GM19468 (cell line): ENCODE measurements around the gene MAP1A.

ENCODE experiments used
- ATAC-seq: cut with Tn5 transposase; IDR thresholded peaks from one replicate; pipeline ENCODE4 v1.9.1; 2021; ENCODE audit warnings: mild to moderate bottlenecking, moderate library complexity, moderate number of reproducible peaks; ENCODE audit not compliant: unreplicated experiment; ENCODE audit errors: extremely low read depth

The MAP1A gene

GRCh38 chr15:43517354-43518196 is at the start of gene MAP1A:
MAP1A (plus strand) TSS chr15:43517608; CDS start chr15:43521474, 3,866 bp downstream.
- ATAC-seq = no peak

GRCh38 chr15:43469867-43470266 is 47.5 kb upstream of the MAP1A start:
- ATAC-seq = no peak

- ATAC-seq = no peak
Measured at GRCh38 chr15:43471975-43472374, 45.4 kb upstream of the MAP1A start.

- no peak for ATAC-seq
Measured at GRCh38 chr15:43473885-43474284, 43.5 kb upstream of the MAP1A start.

GRCh38 chr15:43483297-43484128 is 33.9 kb upstream of the MAP1A start:
- ATAC-seq = no peak

GRCh38 chr15:43484455-43484854 is 33.0 kb upstream of the MAP1A start:
- no peak for ATAC-seq

- no peak for ATAC-seq
Measured at GRCh38 chr15:43487271-43487895, 30.0 kb upstream of the MAP1A start.

GRCh38 chr15:43488790-43489189 is 28.6 kb upstream of the MAP1A start:
- ATAC-seq = no peak

GRCh38 chr15:43489191-43489590 is 28.2 kb upstream of the MAP1A start:
- ATAC-seq = no peak

GRCh38 chr15:43492266-43492665 is 25.1 kb upstream of the MAP1A start:
- ATAC-seq = no peak

- peak; percentile 67 for ATAC-seq
Measured at GRCh38 chr15:43492673-43493601, 24.5 kb upstream of the MAP1A start, which contains the start of gene TP53BP1. TP53BP1 (minus strand) TSS chr15:43493156; CDS start chr15:43493043, 113 bp downstream.

- ATAC-seq = no peak
Measured at GRCh38 chr15:43493703-43494472, 23.5 kb upstream of the MAP1A start.

GRCh38 chr15:43498990-43499389 is 18.4 kb upstream of the MAP1A start:
- no peak for ATAC-seq

- no peak for ATAC-seq
Measured at GRCh38 chr15:43499635-43500034, 17.8 kb upstream of the MAP1A start.

- no peak for ATAC-seq
Measured at GRCh38 chr15:43505738-43506137, 11.7 kb upstream of the MAP1A start.

GRCh38 chr15:43508421-43508820 is 9.0 kb upstream of the MAP1A start:
- no peak for ATAC-seq

- ATAC-seq = no peak
Measured at GRCh38 chr15:43508991-43509659, 8.3 kb upstream of the MAP1A start.

GRCh38 chr15:43509660-43510199 is 7.7 kb upstream of the MAP1A start:
- ATAC-seq = no peak
